Skeletal muscle cell (primary cell): Measurements from ENCODE around the gene KISS1.
A peak's percentile ranks its signal among the peaks of the same experiment; 100 is the strongest.

Experiments used
- DNase-seq: peaks from one replicate; pipeline ENCODE4 v3.0.0-alpha.2; 2010; ENCODE audit warnings: low read depth
- H3K4me3 ChIP-seq: 2 replicates; pipeline ENCODE4 v1.5.1; 2011; ENCODE audit warnings: low read depth, mild to moderate bottlenecking, control low read depth, low read length, moderate library complexity

The KISS1 gene

DNA sequence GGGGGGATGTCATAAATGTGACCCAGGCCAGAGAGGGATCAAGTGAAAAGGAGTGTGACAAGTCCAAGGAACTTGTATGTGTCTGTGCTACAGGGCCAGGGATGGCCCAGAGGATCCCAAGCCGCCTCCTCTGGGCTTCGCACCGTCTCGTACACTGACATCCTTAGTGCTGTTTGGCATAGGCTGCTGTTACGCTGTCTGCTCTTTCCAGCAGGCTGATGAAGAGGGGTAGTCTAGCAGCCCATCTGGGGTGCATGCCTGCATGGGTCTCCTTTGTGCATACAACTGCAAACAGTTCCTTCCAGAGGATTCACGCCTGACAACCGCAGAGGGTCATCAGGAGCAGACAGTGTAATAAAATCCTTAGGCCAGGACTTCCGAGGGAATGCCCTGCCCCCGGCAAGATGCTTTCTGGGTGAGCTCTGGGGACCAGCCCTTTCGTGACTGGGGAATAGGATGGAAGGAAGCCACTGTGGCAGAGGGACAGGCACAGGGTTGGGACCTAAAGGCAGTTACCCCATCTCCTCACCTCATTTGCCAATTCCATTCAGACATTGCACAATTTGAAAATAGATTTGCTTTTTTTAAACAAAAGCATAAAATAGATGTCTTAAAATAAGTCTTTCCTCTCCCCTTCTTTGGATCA lies 23.8 kb upstream of the KISS1 start:
- no peak for DNase-seq
- H3K4me3 ChIP-seq = no peak overlapping the region

DNA sequence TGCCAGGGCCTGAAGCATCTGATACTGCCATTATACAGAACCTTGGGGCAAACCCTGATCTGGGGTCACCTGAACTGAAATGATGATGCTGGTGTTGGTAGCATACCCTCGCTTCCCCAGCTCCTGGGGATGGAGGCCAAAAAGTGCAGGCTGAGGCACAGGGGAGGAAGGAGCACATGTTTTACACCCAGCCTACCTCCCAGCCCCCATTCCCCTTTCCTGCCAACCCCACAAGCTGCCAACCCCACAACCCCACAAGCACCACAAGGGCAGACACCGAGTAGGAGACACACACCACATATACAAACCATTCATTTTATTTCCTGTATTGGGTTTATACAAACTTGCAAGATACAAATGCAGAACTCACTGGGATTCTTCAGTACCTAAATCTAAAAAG lies 22.3 kb upstream of the KISS1 start:
- DNase-seq = no peak
- no peak overlapping the region for H3K4me3 ChIP-seq

DNA sequence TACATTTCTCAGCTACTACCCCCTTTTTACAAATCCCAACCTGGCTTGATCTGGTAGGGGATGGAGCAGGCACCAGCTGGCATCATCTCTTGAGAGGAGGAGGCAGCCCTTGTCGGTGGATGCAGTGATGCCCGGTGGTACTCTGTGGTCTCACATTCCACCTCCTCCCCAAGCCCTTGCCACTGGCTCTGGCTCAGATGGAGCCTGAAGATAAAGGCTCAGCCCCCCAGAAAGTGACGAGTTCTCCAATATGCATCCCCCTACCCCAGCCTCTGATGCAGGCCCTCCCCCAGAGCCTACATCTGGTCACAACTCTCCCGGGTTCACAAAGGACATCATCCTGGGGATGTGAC lies 21.3 kb upstream of the KISS1 start:
- no peak overlapping the region for H3K4me3 ChIP-seq
- DNase-seq = no peak

DNA sequence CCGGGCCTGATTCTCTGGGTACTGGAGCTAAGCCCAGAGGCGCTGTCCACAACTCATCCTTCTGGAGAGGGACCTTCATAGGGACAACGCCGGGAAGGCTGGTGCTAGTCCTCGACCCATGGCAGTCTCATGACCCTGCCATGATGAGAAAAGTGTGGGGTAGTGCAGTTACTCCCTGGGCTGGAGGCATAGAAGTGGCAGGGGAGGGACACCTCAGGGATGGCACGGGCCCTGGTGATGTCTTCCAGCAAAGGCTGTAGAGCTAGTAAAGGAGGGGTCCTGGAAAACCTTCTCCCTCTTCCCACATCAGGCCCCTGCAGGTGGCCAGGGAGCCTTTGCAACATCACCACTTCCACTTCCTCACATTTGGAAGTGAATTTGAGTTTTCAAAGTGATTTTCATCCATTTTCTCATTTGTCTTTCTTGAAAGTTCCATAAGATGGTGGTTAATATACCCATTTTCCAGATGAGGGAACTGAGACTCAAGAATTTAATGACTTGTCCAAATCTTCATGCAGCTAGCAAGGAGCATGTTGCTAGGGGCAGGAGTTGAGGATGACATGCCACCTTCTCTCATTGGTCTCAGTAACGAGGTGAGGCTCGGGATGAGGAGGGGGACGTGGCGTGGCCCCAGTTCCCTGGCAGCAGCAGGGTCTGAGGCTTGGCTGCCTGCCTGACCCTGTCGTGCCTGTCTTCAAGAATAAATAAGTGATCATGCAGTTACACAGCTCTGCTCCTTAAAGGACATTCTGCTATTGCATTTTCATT lies 20.8 kb upstream of the KISS1 start:
- DNase-seq = no peak
- no peak overlapping the region for H3K4me3 ChIP-seq

DNA sequence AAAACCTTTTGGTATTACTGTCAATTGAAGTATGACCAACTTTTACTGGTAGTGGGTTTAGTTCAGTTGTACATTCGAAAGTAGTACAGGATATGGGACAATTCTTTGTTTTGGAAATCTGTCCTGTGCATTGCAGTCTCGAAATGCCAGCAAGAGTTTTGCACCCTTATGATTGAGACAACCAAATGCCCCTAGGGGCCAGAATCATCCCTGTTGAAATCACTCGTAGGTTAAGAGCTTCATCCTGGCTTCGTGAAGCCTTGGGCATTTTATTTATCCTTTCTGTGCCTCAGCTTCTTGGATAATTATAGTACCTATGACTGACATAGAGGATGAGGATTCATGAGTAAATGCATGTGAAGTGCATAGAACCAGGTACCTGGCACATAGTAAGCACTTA lies 19.9 kb upstream of the KISS1 start:
- H3K4me3 ChIP-seq = no peak overlapping the region
- no peak for DNase-seq

DNA sequence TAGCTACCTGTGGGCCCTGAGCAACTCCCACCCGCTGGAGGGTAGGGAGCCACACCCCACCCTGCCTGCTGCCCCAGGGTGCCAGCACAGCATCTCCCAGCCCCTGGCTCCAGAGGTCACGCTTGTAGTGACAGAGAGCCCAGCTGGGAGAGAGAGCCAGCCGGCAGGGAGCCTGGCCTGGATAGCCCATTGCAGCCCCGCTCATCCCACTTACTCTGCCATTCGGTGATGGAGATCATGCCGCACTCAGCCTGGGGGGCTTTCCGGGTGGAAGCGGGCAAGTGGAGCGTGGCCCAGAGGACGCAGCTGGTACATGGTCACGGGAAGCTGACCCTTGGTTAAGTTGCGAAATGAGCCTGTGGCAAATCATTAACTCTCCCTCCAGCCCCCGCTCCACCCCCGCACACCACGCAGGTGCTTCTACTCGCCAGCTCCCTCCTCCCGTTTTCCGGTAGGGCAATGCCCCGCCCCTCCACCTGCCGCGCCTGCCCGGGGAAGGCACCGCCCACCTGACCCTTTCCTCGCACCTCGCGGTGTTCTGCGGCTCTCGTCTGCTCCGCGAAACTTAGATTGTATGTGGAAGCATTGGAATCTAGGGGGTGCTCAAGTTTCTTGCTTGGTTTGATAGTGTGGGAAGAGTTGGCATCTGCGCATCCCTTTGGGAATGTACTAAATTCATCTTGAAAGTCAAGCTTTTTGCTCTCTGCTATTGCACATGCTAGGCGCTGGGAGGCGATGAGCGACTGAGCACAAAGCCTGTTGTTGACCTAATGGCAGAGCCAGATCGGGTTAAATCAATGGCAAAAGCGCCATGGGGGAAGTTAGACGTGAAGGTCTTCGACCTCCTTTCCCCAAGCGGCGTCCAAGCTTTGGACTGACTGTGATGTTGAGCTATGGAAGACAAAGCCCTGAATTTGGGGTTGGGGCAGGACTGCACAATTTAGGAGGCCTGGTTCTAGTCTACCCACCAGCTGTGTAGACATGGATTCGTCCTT lies 17.7 kb upstream of the KISS1 start, which contains the start of gene GOLT1A:
Gene GOLT1A, minus strand, starts transcription at position 321 of the 995 bp plus-strand sequence. Its CDS starts 82 bp downstream, at position 239.
- H3K4me3 ChIP-seq = no peak within 1 kb of the TSS
- peak; percentile 47 for DNase-seq

DNA sequence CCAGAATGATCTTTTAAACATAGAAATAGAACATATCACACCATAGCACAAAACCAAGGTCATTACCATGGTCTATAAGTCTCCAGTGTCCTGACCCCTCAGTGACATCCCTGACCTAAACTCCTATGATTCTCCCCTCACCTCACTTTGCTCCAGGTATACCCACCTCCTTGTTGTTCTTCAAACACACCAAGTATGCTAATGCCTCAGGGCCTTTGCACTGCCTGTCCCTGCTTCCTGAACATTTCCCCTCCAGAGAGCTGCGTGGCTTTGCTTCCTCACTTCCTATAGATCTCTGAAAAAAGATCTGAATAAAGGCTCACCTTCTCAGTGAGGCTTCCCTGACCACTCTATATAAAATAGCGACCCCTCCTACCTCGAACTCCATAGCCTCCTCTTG lies 16.4 kb upstream of the KISS1 start:
- no peak for DNase-seq
- H3K4me3 ChIP-seq = no peak overlapping the region

DNA sequence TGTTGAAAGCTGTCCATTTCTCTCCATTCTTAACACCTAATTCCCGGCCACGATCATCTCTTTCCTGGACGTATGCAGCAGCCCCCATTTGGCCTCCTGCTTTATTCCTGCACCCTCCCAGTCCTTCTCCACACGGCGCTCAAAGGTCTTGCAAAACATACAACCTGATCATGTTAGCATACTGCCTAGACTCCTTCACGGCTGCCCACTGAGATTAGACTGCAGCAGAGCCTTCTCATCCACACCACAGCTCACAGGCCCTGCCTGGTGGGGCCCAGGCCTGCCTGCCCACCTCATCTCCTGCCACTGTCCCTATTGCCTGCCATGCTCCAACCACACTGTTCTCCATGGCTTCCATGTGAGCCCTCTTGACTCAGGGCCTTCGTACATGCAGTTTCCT lies 14.8 kb upstream of the KISS1 start:
- no peak for DNase-seq
- no peak overlapping the region for H3K4me3 ChIP-seq

DNA sequence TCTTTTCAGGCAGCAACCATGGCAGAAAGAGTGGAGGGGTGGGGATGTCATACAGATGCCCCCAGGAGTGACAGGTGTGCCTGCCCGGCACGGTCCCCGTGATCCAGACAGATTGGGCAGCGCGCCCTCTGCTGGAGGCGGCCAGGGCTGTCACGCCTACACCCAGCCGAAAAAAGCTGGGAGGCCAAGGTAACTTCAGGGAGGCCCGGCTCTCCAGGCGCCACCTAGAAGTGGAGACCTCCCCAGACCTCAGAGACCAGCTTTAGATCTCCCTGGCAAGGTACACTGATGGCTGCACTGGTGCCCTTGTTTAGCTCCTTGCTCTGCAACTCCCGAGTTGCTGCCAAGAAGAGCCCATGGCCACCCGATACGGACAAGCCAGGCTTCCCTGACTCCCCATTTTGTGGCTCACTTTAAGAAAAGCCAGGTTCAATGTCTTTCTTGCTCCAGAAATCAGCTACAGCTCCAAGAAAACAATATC lies 10.9 kb upstream of the KISS1 start:
- H3K4me3 ChIP-seq = no peak overlapping the region
- DNase-seq = no peak

DNA sequence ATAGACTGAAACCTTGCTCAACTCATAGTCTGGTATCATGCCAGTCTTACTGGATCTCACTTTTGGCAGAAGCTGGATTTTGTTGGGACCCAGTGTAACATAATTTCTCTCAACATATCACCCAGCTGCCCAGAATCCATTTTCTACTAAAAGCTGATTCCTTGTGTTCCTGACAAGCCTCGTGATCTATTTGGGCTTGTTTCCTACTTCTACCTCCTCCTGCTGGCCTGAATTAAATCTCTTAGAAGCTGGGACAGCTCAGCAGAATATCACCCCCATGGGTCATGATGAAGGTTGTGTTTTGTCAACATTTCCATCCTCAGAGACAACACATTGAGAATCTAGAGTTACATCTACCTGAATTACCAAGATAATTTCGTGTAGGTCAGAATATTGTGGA lies 9.8 kb upstream of the KISS1 start:
- H3K4me3 ChIP-seq = no peak overlapping the region
- no peak for DNase-seq

DNA sequence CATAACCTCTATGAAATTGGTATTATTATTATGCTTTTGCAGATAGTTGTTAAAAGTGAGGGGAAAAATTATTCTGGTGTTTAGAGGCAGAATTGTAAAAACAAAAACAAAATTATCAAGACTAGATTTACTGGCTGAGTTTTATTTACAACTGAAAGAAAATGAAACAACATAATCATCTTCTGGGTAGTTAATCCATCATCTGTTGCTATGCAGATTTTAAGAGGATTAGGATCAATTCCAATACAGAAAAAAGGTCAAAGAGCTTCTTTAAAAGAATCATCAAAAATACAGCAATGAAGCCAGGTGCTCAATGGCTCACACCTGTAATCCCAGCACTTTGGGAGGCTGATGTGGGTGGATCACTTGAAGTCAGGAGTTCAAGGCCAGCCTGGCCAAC lies 9.2 kb upstream of the KISS1 start:
- no peak for DNase-seq
- H3K4me3 ChIP-seq = no peak overlapping the region

DNA sequence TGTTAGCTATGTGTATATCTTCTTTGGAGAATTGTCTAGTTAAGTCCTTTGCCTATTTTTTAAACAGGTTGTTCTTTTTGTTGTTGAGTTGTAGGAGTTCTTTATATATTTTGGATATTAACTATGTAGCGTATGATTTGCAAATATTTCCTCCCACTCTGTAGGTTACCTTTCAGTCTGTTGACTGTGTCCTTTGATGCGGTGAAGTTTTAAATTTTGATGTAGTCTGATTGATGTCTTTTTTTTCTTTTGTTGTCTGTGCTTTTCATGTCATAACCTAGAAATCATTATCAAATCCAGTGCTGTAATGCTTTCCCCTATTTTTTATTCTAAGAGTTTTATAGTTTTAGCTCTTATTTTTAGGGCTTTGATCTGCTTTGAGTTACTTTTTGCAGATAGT lies 8.7 kb upstream of the KISS1 start:
- no peak for DNase-seq
- H3K4me3 ChIP-seq = no peak overlapping the region

DNA sequence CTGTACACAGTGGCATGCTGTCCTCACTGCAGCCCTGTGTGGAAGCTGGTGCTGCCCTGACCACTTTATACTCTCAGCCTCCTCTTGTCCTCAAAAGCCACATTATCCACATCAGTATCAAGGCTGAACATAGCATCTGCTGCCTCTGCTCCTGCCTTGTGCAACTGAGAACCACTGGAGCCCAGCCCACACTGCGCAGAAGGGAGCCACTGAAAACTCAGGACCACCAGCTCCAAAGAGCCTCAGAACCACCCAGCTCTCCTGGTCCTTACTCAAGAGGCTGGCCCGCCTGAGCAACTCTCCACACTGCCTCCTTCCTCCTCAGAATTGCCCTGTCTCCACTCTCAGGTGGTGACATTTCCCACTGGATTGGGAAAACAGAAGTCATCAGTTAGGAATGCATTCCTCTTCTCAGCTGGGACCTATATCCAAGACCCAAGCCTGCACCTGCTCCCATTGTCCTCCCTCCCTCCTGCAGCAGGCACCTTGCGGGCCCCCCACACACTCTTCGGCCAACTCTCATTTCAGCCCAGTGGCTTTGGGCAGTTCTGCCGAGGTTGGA lies 7.0 kb upstream of the KISS1 start:
- H3K4me3 ChIP-seq = no peak overlapping the region
- DNase-seq = no peak

DNA sequence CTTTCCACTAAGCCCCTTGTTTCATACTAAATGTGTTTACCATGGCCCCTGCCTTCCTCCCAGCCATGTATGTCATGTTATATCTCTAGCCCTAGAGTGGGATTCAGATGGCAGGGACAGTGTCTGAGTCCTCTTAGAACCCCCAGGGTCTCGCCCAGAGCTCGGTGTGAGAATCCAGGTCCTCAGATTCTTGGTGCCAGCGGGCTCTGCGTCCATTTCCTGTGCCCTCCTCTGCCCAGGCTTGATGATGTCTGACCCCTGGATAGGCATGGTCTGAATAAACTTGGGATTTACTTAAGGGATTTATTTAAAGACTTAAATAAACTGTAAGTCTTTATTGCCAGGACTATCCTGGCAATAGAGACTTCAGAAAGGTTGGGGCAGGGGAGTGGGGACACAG lies 6.2 kb upstream of the KISS1 start:
- no peak overlapping the region for H3K4me3 ChIP-seq
- DNase-seq = no peak

DNA sequence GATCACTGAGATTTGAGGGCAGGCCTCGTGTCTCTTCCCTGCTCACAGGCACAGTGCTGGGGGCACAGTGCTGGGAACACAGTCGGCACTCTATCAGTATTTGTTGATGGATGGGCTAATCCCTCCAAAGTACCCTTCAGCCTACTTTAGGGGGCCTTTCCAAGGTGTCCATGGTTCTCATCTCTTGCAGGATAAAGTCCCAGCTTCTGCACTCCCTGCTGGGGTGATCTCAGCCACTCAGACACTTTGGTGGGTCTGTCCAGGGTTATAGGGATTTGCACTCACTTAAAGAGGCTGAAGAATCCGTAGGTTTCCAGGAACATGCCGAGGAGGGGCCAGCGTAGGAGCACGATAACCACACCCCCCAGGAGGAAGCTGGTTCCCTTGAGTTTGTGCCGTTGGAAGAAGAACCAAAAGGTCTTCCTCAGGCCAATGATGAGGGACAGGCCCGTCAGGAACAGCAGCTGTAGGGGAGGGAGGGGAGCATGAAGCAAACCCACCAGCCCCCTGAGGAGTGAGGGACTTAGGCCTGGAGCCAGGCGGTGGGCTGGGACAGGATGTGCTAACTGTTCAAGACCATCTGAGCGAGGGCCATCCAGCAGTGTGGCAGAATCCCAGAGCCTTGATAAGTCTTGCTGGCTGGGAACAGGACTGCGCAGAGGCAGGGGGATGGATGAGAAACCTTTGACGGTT lies 5.2 kb upstream of the KISS1 start:
- DNase-seq = no peak
- H3K4me3 ChIP-seq = no peak overlapping the region

DNA sequence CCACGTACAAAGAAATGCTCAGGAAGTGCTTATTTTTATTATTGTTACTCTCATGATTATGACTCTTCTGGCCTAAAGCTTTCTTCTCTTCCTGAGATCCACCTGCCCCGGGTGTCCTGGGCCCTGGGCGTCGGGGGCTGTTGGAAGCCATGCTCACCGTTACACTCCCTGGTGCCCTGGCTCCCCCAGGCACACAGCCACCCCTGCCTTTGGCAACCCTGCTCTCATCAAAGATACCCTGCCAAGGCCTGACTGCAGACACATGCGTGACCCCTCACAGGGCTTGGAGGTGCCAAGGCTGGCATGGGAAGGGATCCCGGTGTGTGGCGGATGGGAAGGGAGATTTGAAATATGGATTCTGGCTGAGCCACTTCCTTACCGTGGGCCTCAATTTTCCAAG lies 3.3 kb upstream of the KISS1 start:
- no peak for DNase-seq
- H3K4me3 ChIP-seq = no peak overlapping the region

DNA sequence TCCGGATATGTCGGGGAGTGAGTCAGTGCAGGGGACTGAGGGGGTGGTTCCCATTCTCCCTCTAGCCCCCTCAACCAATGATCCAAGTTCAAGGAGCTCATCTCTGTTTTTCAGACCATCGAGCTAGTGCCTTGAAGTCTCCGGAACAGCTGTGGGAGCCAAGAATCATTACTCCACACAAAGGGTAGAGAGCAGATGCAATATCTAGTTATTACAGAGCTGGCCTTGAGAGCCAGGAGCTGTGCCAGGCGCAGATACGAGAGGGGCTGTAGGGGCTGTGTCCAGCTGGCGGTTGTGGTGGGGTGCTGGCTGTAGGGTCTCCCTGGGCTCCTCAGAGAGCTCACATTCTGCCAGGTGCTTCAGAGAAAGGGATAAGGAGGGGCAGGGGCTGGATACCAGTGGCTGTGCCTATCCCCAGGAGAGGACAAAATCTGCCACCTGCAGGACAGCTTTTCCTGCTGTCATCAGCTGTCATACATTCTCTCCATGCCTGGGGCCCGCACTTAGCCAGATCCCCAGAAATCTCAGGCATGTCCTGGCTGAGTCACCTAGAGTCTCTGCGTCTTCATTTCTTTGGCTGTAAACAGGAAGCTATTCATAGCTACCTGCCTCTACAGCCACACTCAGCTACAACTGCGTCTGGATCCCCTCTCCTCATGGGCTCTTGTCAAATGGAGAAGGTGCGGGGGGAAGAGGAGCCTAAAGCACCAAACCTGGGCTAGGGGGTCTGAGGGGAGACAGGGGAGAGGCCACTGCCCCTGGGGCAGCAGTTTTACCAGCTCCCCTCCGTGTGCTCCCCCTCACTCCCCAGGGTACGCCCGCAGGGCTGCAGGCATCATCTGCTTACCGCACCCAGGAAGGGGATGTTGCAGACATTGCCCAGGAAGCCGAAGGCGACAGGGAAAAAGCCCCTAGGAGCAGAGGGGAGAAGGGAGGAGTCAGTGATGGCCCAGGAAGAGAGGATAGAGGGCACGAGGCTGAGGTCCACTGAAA lies 2.4 kb upstream of the KISS1 start:
- DNase-seq = peak; percentile 40
- H3K4me3 ChIP-seq = no peak overlapping the region

DNA sequence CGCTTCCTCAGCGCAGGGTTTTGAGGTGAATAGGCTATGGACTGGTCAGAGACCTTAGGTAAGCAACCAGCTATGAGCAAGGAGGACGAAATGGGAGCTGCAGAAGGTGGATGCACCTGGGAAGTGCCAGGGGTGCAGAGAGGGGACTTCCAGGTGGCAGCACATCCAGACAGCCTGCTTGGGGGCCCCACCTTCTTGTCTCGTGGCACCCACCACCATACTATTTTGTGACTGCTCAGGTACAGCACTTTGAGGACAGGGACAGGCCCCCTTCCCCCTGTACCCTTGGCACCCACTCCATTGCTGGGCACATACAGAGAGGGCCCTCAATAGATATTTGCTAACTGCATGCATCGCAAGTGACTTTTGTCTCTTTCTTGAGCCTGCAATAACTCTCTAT lies 777 bp upstream of the KISS1 start:
- no peak overlapping the region for H3K4me3 ChIP-seq
- no peak for DNase-seq
